CD14-positive monocyte (primary cell): Measurements from ENCODE around the gene GPATCH2. TPM values are rescaled to one million over a fixed set of nuclear protein-coding genes. Genes with fewer than 3 reads are reported as not detected.

Source experiments
- DNase-seq, 3 donors: peaks; one replicate each; pipeline ENCODE4 v3.0.0-alpha.2; 2011 to 2022
- H2AFZ ChIP-seq: 2 replicates; pipeline ENCODE4 v1.6.0; 2012; ENCODE audit warnings: mild to moderate bottlenecking, low read depth, low read length, inconsistent platforms; ENCODE audit not compliant: insufficient read depth, poor library complexity, severe bottlenecking
- H3K27ac ChIP-seq, 2 donors: 1 replicate in 1 of 2; 2 replicates in 1 of 2; pipeline ENCODE4 v1.5.1; 2012 to 2013; ENCODE audit warnings: low read length in 2 of 2, control low read depth in 1 of 2, inconsistent platforms in 1 of 2, low read depth in 1 of 2, mild to moderate bottlenecking in 1 of 2
- H3K27me3 ChIP-seq, 2 donors: one replicate each; pipeline versions ENCODE4 v1.6.0 to v1.6.1; 2011 to 2013; ENCODE audit warnings: low read length in 2 of 2; ENCODE audit not compliant: control insufficient read depth in 2 of 2, insufficient read depth in 2 of 2
- H3K36me3 ChIP-seq, 2 donors: replicated peaks in 1 of 2; 1 replicate in 1 of 2; 2 replicates in 1 of 2; pipeline versions ENCODE4 v1.5.1 to v1.6.1; 2012 to 2013; ENCODE audit warnings: low read length in 2 of 2, control low read depth in 1 of 2, inconsistent platforms in 1 of 2, mild to moderate bottlenecking in 1 of 2; ENCODE audit not compliant: insufficient read depth in 2 of 2, control insufficient read depth in 1 of 2
- H3K4me1 ChIP-seq, 2 donors: 1 replicate in 1 of 2; 2 replicates in 1 of 2; pipeline versions ENCODE4 v1.5.1 to v1.6.1; 2012 to 2013; ENCODE audit warnings: low read length in 2 of 2, control low read depth in 1 of 2, inconsistent platforms in 1 of 2, mild to moderate bottlenecking in 1 of 2, moderate library complexity in 1 of 2; ENCODE audit not compliant: insufficient read depth in 2 of 2, control insufficient read depth in 1 of 2
- H3K4me2 ChIP-seq: replicated peaks from 2 replicates; pipeline ENCODE3; 2012; ENCODE audit warnings: low read length, moderate library complexity, mild to moderate bottlenecking; ENCODE audit not compliant: poor library complexity, severe bottlenecking; ENCODE audit errors: extremely low read depth
- H3K4me3 ChIP-seq, 3 experiments: fragments of 200-600 bp in 1 of 3; sonication (generic) in 1 of 3; replicated peaks in 1 of 3; 1 replicate in 2 of 3; 2 replicates in 1 of 3; pipeline ENCODE4 v1.5.1; 2011 to 2013; ENCODE audit warnings: low read length in 3 of 3, mild to moderate bottlenecking in 3 of 3, control low read depth in 2 of 3, low read depth in 2 of 3, inconsistent platforms in 1 of 3, moderate library complexity in 1 of 3
- H3K79me2 ChIP-seq: 2 replicates; pipeline ENCODE4 v1.6.0; 2012; ENCODE audit warnings: mild to moderate bottlenecking, control low read depth, inconsistent platforms, low read length, moderate library complexity; ENCODE audit not compliant: insufficient read depth
- H3K9ac ChIP-seq: 2 replicates; pipeline ENCODE4 v1.6.0; 2017; ENCODE audit warnings: low read length, mild to moderate bottlenecking; ENCODE audit not compliant: insufficient read depth, poor library complexity, severe bottlenecking
- H3K9me3 ChIP-seq, 2 donors: replicated peaks in 1 of 2; 1 replicate in 1 of 2; 2 replicates in 1 of 2; pipeline versions ENCODE4 v1.5.1 to v1.6.1; 2012 to 2013; ENCODE audit warnings: low read length in 2 of 2, control low read depth in 1 of 2; ENCODE audit not compliant: control insufficient read depth in 1 of 2, insufficient read depth in 1 of 2
- H4K20me1 ChIP-seq: 2 replicates; pipeline ENCODE4 v1.6.0; 2012; ENCODE audit warnings: mild to moderate bottlenecking, low read length, control low read depth, moderate library complexity; ENCODE audit not compliant: insufficient read depth
- H3K27ac Mint-ChIP-seq, 7 donors: one replicate each; pipeline ENCODE4 v1.8.0; 2020; ENCODE audit warnings: mild to moderate bottlenecking in 7 of 7, mixed read lengths in 7 of 7, moderate library complexity in 6 of 7, inconsistent platforms in 2 of 7
- H3K27me3 Mint-ChIP-seq, 3 donors: one replicate each; pipeline ENCODE4 v1.8.0; 2021 to 2022; ENCODE audit warnings: low read depth in 3 of 3, mild to moderate bottlenecking in 3 of 3, mixed read lengths in 3 of 3, moderate library complexity in 3 of 3, inconsistent platforms in 1 of 3
- H3K36me3 Mint-ChIP-seq, 2 donors: one replicate each; pipeline ENCODE4 v1.8.0; 2020; ENCODE audit warnings: mixed read lengths in 2 of 2, inconsistent platforms in 1 of 2, mild to moderate bottlenecking in 1 of 2
- H3K4me1 Mint-ChIP-seq: one replicate; pipeline ENCODE4 v1.8.0; 2020; ENCODE audit warnings: mild to moderate bottlenecking, mixed read lengths
- H3K4me3 Mint-ChIP-seq, 2 donors: one replicate each; pipeline ENCODE4 v1.8.0; 2020; ENCODE audit warnings: mild to moderate bottlenecking in 2 of 2, mixed read lengths in 2 of 2, moderate library complexity in 1 of 2
- H3K9me3 Mint-ChIP-seq, 7 donors: one replicate each; pipeline ENCODE4 v1.8.0; 2020 to 2022; ENCODE audit warnings: mixed read lengths in 7 of 7, mild to moderate bottlenecking in 6 of 7, moderate library complexity in 6 of 7, inconsistent platforms in 2 of 7
- WGBS: methylation state at CpG from one replicate; pipeline ENCODE4 v1.1.5; 2013; ENCODE audit warnings: missing lambda C conversion rate; ENCODE audit not compliant: insufficient coverage; 5-methylcytosine and 5-hydroxymethylcytosine counted together
- intact Hi-C, 2 donors: fragments of 100-400 bp; cut with micrococcal nuclease; formaldehyde crosslinking; loops; one replicate each; pipeline versions ENCODE4 v1.15.0 to v1.15.1; 2023
- polyA plus RNA-seq, 3 donors: library from polyadenylated mRNA; depleted of rRNA in 1 of 3; unstranded in 2 of 3; stranded (reverse) in 1 of 3; fragments of 300-500 nt in 2 of 3; fragments of >200 nt in 1 of 3; fragmentation: Illumina TruSeq in 2 of 3; gene quantifications; 1 replicate in 2 of 3; 2 replicates in 1 of 3; pipeline ENCODE4 v1.2.3, GENCODE V29; 2012 to 2021
- TF ChIP-seq, protein P1 (sequence below): fragments of 200-600 bp; IDR thresholded peaks from one replicate; pipeline ENCODE4 v1.8.0; 2022; ENCODE audit warnings: antibody characterized with exemption, mild to moderate bottlenecking

GPATCH2 gene
- polyA plus RNA-seq, 3 donors = 1.8 to 3.4 (median 1.9) TPM

- Histone ChIP-seq H3K4me1 (peaks cover 10 to 14% of the 10 kb centered on the region in 2 donors), H3K79me2 (peaks cover 43% of the 10 kb centered on the region), H4K20me1 (peaks cover 13% of the 10 kb centered on the region), H3K36me3 (no peaks in the 10 kb centered on the region), H3K9ac (no peak overlapping the region), H3K4me3 (no peak overlapping the region), H3K27me3 (no peaks in the 10 kb centered on the region), H2AFZ (no peak overlapping the region), H3K9me3 (no peaks in the 10 kb centered on the region), H3K27ac (no peak overlapping the region), H3K4me2 (no peak overlapping the region)
- Mint-ChIP-seq H3K36me3 (peaks cover 3% of the 10 kb centered on the region in 2 donors), H3K27ac (no peak overlapping the region), H3K4me3 (no peak overlapping the region), H3K27me3 (no peaks in the 10 kb centered on the region), H3K4me1 (peaks cover 23% of the 10 kb centered on the region), H3K9me3 (peaks cover 0 to 2% (median 0%) of the 10 kb centered on the region in 7 donors)
- no peak for DNase-seq
- intact Hi-C loops = no loop called here
- no CpG with 5 or more reads among the region's 2 CpGs for WGBS
- TF ChIP-seq, protein P1, sequence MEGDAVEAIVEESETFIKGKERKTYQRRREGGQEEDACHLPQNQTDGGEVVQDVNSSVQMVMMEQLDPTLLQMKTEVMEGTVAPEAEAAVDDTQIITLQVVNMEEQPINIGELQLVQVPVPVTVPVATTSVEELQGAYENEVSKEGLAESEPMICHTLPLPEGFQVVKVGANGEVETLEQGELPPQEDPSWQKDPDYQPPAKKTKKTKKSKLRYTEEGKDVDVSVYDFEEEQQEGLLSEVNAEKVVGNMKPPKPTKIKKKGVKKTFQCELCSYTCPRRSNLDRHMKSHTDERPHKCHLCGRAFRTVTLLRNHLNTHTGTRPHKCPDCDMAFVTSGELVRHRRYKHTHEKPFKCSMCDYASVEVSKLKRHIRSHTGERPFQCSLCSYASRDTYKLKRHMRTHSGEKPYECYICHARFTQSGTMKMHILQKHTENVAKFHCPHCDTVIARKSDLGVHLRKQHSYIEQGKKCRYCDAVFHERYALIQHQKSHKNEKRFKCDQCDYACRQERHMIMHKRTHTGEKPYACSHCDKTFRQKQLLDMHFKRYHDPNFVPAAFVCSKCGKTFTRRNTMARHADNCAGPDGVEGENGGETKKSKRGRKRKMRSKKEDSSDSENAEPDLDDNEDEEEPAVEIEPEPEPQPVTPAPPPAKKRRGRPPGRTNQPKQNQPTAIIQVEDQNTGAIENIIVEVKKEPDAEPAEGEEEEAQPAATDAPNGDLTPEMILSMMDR = no peak
Measured at GRCh38 chr1:217626321-217626720, 4.6 kb downstream of the GPATCH2 start.

DNA sequence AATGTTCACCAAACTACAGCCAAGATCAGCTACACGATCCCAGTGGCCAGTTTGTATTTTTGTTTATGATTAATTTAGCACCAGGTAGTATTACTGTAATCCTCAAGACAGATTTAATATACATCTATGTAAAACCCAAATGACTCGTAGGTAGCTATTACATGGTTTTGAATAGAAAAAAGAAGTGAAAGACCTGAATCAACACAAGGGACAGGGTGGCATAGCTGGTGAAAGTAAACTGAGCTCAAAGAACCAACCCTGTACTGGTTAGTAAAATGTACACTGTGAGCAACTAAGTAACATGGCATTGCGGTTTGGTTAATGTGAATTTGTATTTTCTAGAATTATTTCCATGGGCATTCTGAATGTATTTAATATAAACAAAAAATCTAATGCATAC, 8.8 kb downstream of the GPATCH2 start:
- intact Hi-C loops = no loop called here
- Mint-ChIP-seq H3K36me3 (peaks cover 20 to 24% of the 10 kb centered on the region in 2 donors), H3K4me3 (no peak overlapping the region), H3K9me3 (no peaks in the 10 kb centered on the region), H3K27ac (no peak overlapping the region), H3K27me3 (no peaks in the 10 kb centered on the region), H3K4me1 (peaks cover 4% of the 10 kb centered on the region)
- no peak for DNase-seq
- WGBS = no CpG with 5 or more reads among the region's 3 CpGs
- Histone ChIP-seq H3K4me3 (no peak overlapping the region), H3K4me1 (peaks cover 0 to 4% of the 10 kb centered on the region in 2 donors), H3K79me2 (peaks cover 12% of the 10 kb centered on the region), H2AFZ (no peak overlapping the region), H3K4me2 (no peak overlapping the region), H3K9me3 (no peaks in the 10 kb centered on the region), H3K9ac (no peak overlapping the region), H3K27me3 (no peaks in the 10 kb centered on the region), H4K20me1 (peaks cover 13% of the 10 kb centered on the region), H3K36me3 (peaks cover 7 to 17% of the 10 kb centered on the region in 2 donors), H3K27ac (no peak overlapping the region)
- TF ChIP-seq, protein P1 = no peak
